H9 (cell line): ENCODE measurements around the gene OR52I2. TPM values are rescaled to one million over a fixed set of nuclear protein-coding genes. Genes with fewer than 3 reads are reported as not detected.

ENCODE experiments used
- DNase-seq: peaks from one replicate; pipeline ENCODE4 v3.0.0-alpha.2; 2017
- H2AFZ ChIP-seq: one replicate; pipeline ENCODE4 v1.6.1; 2013; ENCODE audit warnings: mild to moderate bottlenecking, low read length, control low read depth, moderate library complexity
- H2AK5ac ChIP-seq: 2 replicates; pipeline ENCODE4 v1.6.1; 2013; ENCODE audit warnings: low read length, control low read depth, mixed read lengths; ENCODE audit not compliant: insufficient read length
- H2BK120ac ChIP-seq: one replicate; pipeline ENCODE4 v1.6.1; 2013; ENCODE audit warnings: low read depth, mild to moderate bottlenecking, low read length, control low read depth, inconsistent platforms; ENCODE audit not compliant: poor library complexity, severe bottlenecking
- H2BK12ac ChIP-seq: 2 replicates; pipeline ENCODE4 v1.6.1; 2013; ENCODE audit warnings: low read length, control low read depth, mixed read lengths, low read depth; ENCODE audit not compliant: insufficient read length
- H2BK15ac ChIP-seq: 2 replicates; pipeline ENCODE4 v1.6.1; 2013; ENCODE audit warnings: low read depth, low read length, control low read depth
- H2BK20ac ChIP-seq: one replicate; pipeline ENCODE4 v1.6.1; 2013; ENCODE audit warnings: low read depth, mild to moderate bottlenecking, low read length, control low read depth, inconsistent platforms; ENCODE audit not compliant: poor library complexity, severe bottlenecking
- H2BK5ac ChIP-seq: 2 replicates; pipeline ENCODE4 v1.6.1; 2013; ENCODE audit warnings: low read length, control low read depth, mixed read lengths; ENCODE audit not compliant: insufficient read length
- H3K14ac ChIP-seq: 2 replicates; pipeline ENCODE4 v1.6.1; 2013; ENCODE audit warnings: low read length, control low read depth; ENCODE audit not compliant: insufficient read depth
- H3K18ac ChIP-seq: 2 replicates; pipeline ENCODE4 v1.6.1; 2013; ENCODE audit warnings: low read depth, mild to moderate bottlenecking, mixed read lengths, low read length, control low read depth; ENCODE audit not compliant: insufficient read length
- H3K23ac ChIP-seq: 2 replicates; pipeline ENCODE4 v1.6.1; 2013; ENCODE audit warnings: low read length, control low read depth, mixed read lengths, low read depth; ENCODE audit not compliant: insufficient read length
- H3K23me2 ChIP-seq: 2 replicates; pipeline ENCODE4 v1.6.1; 2013; ENCODE audit warnings: low read depth, mild to moderate bottlenecking, mixed read lengths, low read length, control low read depth; ENCODE audit not compliant: insufficient read length, poor library complexity, severe bottlenecking
- H3K27ac ChIP-seq: 2 replicates; pipeline ENCODE4 v1.5.1; 2013; ENCODE audit warnings: low read length, control low read depth, mixed read lengths, low read depth; ENCODE audit not compliant: insufficient read length
- H3K27me3 ChIP-seq: 2 replicates; pipeline ENCODE4 v1.6.1; 2013; ENCODE audit warnings: low read length, control low read depth, inconsistent platforms; ENCODE audit not compliant: insufficient read depth
- H3K4ac ChIP-seq: 2 replicates; pipeline ENCODE4 v1.6.1; 2013; ENCODE audit warnings: low read depth, mild to moderate bottlenecking, control low read depth, inconsistent platforms, low read length, moderate library complexity
- H3K4me1 ChIP-seq: 2 replicates; pipeline ENCODE4 v1.6.1; 2013; ENCODE audit warnings: low read length, control low read depth, inconsistent platforms; ENCODE audit not compliant: insufficient read depth
- H3K4me2 ChIP-seq: 2 replicates; pipeline ENCODE4 v1.6.1; 2013; ENCODE audit warnings: low read length, control low read depth, mixed read lengths; ENCODE audit not compliant: insufficient read length, insufficient read depth
- H3K56ac ChIP-seq: 2 replicates; pipeline ENCODE4 v1.6.1; 2013; ENCODE audit warnings: low read depth, mild to moderate bottlenecking, mixed read lengths, low read length, control low read depth; ENCODE audit not compliant: insufficient read length
- H3K79me1 ChIP-seq: 2 replicates; pipeline ENCODE4 v1.6.1; 2013; ENCODE audit warnings: low read depth, mild to moderate bottlenecking, moderate library complexity, low read length, control low read depth, inconsistent platforms; ENCODE audit not compliant: insufficient read depth, poor library complexity, severe bottlenecking
- H3K79me2 ChIP-seq: 2 replicates; pipeline ENCODE4 v1.6.1; 2013; ENCODE audit warnings: low read length, control low read depth, inconsistent platforms; ENCODE audit not compliant: insufficient read depth
- H3K9ac ChIP-seq: 2 replicates; pipeline ENCODE4 v1.6.1; 2013; ENCODE audit warnings: low read length, control low read depth, mixed read lengths; ENCODE audit not compliant: insufficient read length; ENCODE audit errors: extremely low read depth
- H3K9me3 ChIP-seq: one replicate; pipeline ENCODE4 v1.6.1; 2013; ENCODE audit warnings: low read depth, low read length, inconsistent platforms; ENCODE audit not compliant: control insufficient read depth
- H3T11ph ChIP-seq: one replicate; pipeline ENCODE4 v1.6.1; 2013; ENCODE audit warnings: mild to moderate bottlenecking, low read length, control low read depth, inconsistent platforms
- H4K20me1 ChIP-seq: one replicate; pipeline ENCODE4 v1.6.1; 2013; ENCODE audit not compliant: control insufficient read depth, insufficient read length, insufficient read depth
- H4K5ac ChIP-seq: 2 replicates; pipeline ENCODE4 v1.6.1; 2013; ENCODE audit warnings: low read depth, mild to moderate bottlenecking, mixed read lengths, low read length, control low read depth; ENCODE audit not compliant: insufficient read length
- H4K8ac ChIP-seq: replicated peaks from 2 replicates; pipeline ENCODE4 v1.6.1; 2013; ENCODE audit warnings: low read length, control low read depth, mixed read lengths, low read depth; ENCODE audit not compliant: insufficient read length
- H4K91ac ChIP-seq: 2 replicates; pipeline ENCODE4 v1.6.1; 2013; ENCODE audit warnings: low read depth, mild to moderate bottlenecking, moderate library complexity, mixed read lengths, low read length, control low read depth; ENCODE audit not compliant: insufficient read length
- H3K27ac Mint-ChIP-seq, 3 experiments: 2 replicates in 2 of 3; 3 replicates in 1 of 3; pipeline ENCODE4 v1.8.0; 2020 to 2021; ENCODE audit warnings: mixed read lengths in 3 of 3, mild to moderate bottlenecking in 1 of 3, moderate library complexity in 1 of 3
- H3K27me3 Mint-ChIP-seq: 2 replicates; pipeline ENCODE4 v1.8.0; 2021; ENCODE audit warnings: low read depth, mild to moderate bottlenecking, moderate library complexity, mixed read lengths
- H3K36me3 Mint-ChIP-seq, 3 experiments: 2 replicates in 2 of 3; 3 replicates in 1 of 3; pipeline ENCODE4 v1.8.0; 2020 to 2021; ENCODE audit warnings: low read depth in 3 of 3, mixed read lengths in 3 of 3; ENCODE audit not compliant: insufficient read depth in 1 of 3
- H3K4me1 Mint-ChIP-seq, 2 experiments: 2 replicates each; pipeline ENCODE4 v1.8.0; 2020; ENCODE audit warnings: mixed read lengths in 2 of 2
- H3K4me3 Mint-ChIP-seq, 2 experiments: 2 replicates in 1 of 2; 3 replicates in 1 of 2; pipeline ENCODE4 v1.8.0; 2020 to 2021; ENCODE audit warnings: mild to moderate bottlenecking in 2 of 2, mixed read lengths in 2 of 2, moderate library complexity in 1 of 2
- H3K9me3 Mint-ChIP-seq, 2 experiments: 2 replicates in 1 of 2; 3 replicates in 1 of 2; pipeline ENCODE4 v1.8.0; 2020; ENCODE audit warnings: mild to moderate bottlenecking in 2 of 2, mixed read lengths in 2 of 2, moderate library complexity in 1 of 2
- WGBS: extraction: QIAGEN DNeasy Blood & Tissue Kit; methylation state at CpG from one replicate; pipeline ENCODE4 v1.1.7; 2013; ENCODE audit warnings: missing lambda C conversion rate, low lambda C conversion rate, mixed read lengths; ENCODE audit not compliant: insufficient read length; ENCODE audit errors: extremely low coverage; 5-methylcytosine and 5-hydroxymethylcytosine counted together
- total RNA-seq: library from RNA; stranded (reverse); gene quantifications from 2 replicates; pipeline ENCODE4 v1.2.1, GENCODE V29; 2021
- TF ChIP-seq, protein P1 (sequence below): fragments of 200-600 bp; sonication (generic); conservative IDR thresholded peaks from 3 replicates; pipeline ENCODE4 v1.8.0; 2021; ENCODE audit warnings: antibody characterized with exemption, mild to moderate bottlenecking

OR52I2 gene
- total RNA-seq, 1 experiment from 2014 or later: not detected

DNA sequence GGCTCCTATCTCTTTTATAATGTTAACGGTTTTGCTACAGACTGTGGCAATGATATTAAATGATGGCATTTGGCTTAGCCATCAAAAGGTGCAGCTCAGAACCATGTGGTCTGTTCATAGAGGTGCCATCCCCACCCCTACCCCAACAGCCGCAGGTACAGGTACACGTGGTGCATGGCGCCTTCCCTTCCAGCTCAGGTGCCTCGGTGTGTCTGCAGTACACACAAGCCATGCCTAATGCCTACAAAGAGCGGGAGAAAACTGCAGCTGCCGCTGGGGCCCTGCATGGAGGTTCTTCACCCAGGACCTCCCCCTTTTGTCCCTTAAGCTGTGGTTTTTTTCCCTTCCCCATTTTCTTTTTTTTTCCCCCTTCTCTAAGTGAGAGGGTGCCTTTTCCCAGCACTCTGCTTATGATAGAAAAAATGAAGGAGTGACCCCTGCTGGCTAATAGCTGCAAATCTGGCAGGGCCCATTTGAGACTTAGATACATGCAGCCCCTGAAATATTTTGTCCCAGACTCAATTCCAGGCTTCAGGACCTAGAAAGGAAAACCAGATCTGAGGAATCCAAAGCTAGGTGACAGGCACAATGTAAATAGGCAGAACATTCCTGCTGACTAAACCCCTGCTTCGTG lies 30.1 kb upstream of the OR52I2 start:
- Histone ChIP-seq H3K56ac (no peak overlapping the region), H3K27ac (no peak overlapping the region), H3K9ac (no peak overlapping the region), H4K20me1 (no peaks in the 10 kb centered on the region), H3K14ac (no peak overlapping the region), H2BK12ac (no peak overlapping the region), H4K8ac (no peak overlapping the region), H4K91ac (no peak overlapping the region), H2AFZ (no peak overlapping the region), H4K5ac (no peak overlapping the region), H3K79me2 (no peaks in the 10 kb centered on the region), H2BK15ac (no peak overlapping the region), H3K27me3 (no peaks in the 10 kb centered on the region), H3K23me2 (no peaks in the 10 kb centered on the region), H3K4ac (no peak overlapping the region), H3T11ph (no peak overlapping the region), H2BK20ac (no peak overlapping the region), H3K4me2 (no peak overlapping the region), H2BK120ac (no peak overlapping the region), H3K4me1 (no peaks in the 10 kb centered on the region), H2AK5ac (no peak overlapping the region), H3K18ac (no peak overlapping the region), H3K79me1 (no peaks in the 10 kb centered on the region), H3K23ac (no peak overlapping the region), H2BK5ac (no peak overlapping the region), H3K9me3 (no peaks in the 10 kb centered on the region)
- H3K4me1 Mint-ChIP-seq: no peaks in the 10 kb centered on the region; a peak in 1 of 4 replicates
- TF ChIP-seq, protein P1, sequence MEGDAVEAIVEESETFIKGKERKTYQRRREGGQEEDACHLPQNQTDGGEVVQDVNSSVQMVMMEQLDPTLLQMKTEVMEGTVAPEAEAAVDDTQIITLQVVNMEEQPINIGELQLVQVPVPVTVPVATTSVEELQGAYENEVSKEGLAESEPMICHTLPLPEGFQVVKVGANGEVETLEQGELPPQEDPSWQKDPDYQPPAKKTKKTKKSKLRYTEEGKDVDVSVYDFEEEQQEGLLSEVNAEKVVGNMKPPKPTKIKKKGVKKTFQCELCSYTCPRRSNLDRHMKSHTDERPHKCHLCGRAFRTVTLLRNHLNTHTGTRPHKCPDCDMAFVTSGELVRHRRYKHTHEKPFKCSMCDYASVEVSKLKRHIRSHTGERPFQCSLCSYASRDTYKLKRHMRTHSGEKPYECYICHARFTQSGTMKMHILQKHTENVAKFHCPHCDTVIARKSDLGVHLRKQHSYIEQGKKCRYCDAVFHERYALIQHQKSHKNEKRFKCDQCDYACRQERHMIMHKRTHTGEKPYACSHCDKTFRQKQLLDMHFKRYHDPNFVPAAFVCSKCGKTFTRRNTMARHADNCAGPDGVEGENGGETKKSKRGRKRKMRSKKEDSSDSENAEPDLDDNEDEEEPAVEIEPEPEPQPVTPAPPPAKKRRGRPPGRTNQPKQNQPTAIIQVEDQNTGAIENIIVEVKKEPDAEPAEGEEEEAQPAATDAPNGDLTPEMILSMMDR: peak; percentile 68
- peak overlapping the region in 1 of 3 experiments; percentile 31; a peak in 1 of 7 replicates for H3K27ac Mint-ChIP-seq
- H3K4me3 Mint-ChIP-seq: no peak overlapping the region
- no CpG with 5 or more reads among the region's 8 CpGs for WGBS
- peaks cover 0 to 5% (median 3%) of the 10 kb centered on the region in 3 experiments; a peak in 4 of 7 replicates for H3K36me3 Mint-ChIP-seq
- H3K27me3 Mint-ChIP-seq: peaks cover 3% of the 10 kb centered on the region
- DNase-seq: peak; percentile 30
- H3K9me3 Mint-ChIP-seq: peaks cover 11 to 13% of the 10 kb centered on the region in 2 experiments; a peak in 3 of 5 replicates
